Panc1 (cell line): Measurements from ENCODE around the gene TTPAL.

Experiments
- CTCF ChIP-seq: fragments of 450-650 bp; IDR thresholded peaks from 2 replicates; pipeline ENCODE4 v1.5.1; 2017; ENCODE audit warnings: mild to moderate bottlenecking
- POLR2AphosphoS5 ChIP-seq: IDR thresholded peaks from 2 replicates; pipeline ENCODE4 v1.6.1; 2012; ENCODE audit warnings: mild to moderate bottlenecking, low read depth, low read length, moderate library complexity
- REST ChIP-seq, 2 experiments: IDR thresholded peaks; 2 replicates each; pipeline ENCODE4 v1.6.1; 2011 to 2012; ENCODE audit warnings: low read depth in 2 of 2, control low read depth in 1 of 2, low read length in 1 of 2, mild to moderate bottlenecking in 1 of 2, moderate library complexity in 1 of 2; ENCODE audit not compliant: insufficient read depth in 1 of 2
- SIN3A ChIP-seq: IDR thresholded peaks from 2 replicates; pipeline ENCODE4 v1.6.1; 2012; ENCODE audit warnings: low read depth, mild to moderate bottlenecking, low read length, moderate library complexity, borderline replicate concordance; ENCODE audit not compliant: insufficient read depth
- TCF7L2 ChIP-seq: IDR thresholded peaks from 2 replicates; pipeline ENCODE4 v1.6.1; 2011; ENCODE audit warnings: mild to moderate bottlenecking, low read depth, low read length, inconsistent platforms

DNA sequence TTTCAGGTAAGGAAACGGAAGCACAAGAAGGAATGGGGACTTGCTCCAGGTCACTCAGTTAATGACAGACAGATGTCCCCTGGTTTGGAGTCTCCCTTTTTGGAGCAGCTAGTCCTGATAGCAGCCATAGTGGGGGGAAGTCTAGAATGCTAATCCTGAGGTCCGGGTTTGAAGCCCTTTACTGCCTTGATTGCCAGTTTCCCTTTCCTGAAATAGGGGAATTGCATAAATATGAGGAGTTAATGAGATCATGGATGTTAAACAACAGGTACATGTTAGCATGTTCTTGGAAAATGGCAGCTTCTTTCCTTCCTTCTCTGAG, 341 bp upstream of the TTPAL start:
- no peak for TF ChIP-seq SIN3A
- no peak for TF ChIP-seq CTCF
- TF ChIP-seq REST (IDR thresholded peaks at IDR 0.05; ENCODE audit: insufficient read depth in 1 of 2, low read depth in 2 of 2, low read length in 1 of 2): no peak
- TF ChIP-seq POLR2AphosphoS5: no peak
- no peak for TF ChIP-seq TCF7L2
